Stomach (tissue), 4 donors: Measurements from ENCODE around the gene DLGAP5.

Experiments used
- EP300 ChIP-seq: sonication (generic); formaldehyde crosslinking; IDR thresholded peaks from one replicate; pipeline ENCODE4 v1.6.1; 2017; ENCODE audit warnings: antibody characterized with exemption
- POLR2A ChIP-seq, 4 donors: fragments of 450-650 bp; IDR thresholded peaks; one replicate each; pipeline ENCODE4 v1.6.1; 2016; ENCODE audit warnings: antibody characterized with exemption in 4 of 4, control low read depth in 2 of 4, mild to moderate bottlenecking in 1 of 4, moderate library complexity in 1 of 4
- POLR2AphosphoS5 ChIP-seq, 3 donors: sonication (generic); formaldehyde crosslinking; IDR thresholded peaks; one replicate each; pipeline ENCODE4 v1.6.1; 2016; ENCODE audit warnings: antibody characterized with exemption in 3 of 3
- TF ChIP-seq, protein P1 (sequence below), 7 experiments: fragments of 450-650 bp in 4 of 7; fragments of 200-600 bp in 3 of 7; sonication (generic) in 3 of 7; IDR thresholded peaks; one replicate each; pipeline ENCODE4 v1.5.1; 2016 to 2019; ENCODE audit warnings: antibody characterized with exemption in 7 of 7, control low read depth in 2 of 7, mild to moderate bottlenecking in 1 of 7

DNA sequence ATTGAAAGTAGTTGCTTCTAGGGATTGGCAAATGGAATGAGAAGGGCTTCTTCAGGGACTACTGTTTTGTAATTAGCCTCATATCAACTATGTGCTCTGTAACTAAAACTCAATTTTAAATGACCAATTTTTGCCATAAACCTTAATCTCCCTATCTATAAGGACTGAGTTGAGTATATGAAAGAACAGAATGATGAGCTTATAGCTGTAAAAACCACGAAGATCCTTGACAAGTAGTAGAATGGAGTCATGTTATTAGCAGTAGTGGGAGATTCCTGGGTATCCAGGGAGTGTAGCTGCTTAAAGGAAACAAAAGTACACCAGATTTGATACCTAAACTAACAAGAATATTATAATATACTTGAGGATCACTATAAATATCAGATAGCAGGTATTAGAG, 34.3 kb downstream of the DLGAP5 start:
- TF ChIP-seq, protein P1, sequence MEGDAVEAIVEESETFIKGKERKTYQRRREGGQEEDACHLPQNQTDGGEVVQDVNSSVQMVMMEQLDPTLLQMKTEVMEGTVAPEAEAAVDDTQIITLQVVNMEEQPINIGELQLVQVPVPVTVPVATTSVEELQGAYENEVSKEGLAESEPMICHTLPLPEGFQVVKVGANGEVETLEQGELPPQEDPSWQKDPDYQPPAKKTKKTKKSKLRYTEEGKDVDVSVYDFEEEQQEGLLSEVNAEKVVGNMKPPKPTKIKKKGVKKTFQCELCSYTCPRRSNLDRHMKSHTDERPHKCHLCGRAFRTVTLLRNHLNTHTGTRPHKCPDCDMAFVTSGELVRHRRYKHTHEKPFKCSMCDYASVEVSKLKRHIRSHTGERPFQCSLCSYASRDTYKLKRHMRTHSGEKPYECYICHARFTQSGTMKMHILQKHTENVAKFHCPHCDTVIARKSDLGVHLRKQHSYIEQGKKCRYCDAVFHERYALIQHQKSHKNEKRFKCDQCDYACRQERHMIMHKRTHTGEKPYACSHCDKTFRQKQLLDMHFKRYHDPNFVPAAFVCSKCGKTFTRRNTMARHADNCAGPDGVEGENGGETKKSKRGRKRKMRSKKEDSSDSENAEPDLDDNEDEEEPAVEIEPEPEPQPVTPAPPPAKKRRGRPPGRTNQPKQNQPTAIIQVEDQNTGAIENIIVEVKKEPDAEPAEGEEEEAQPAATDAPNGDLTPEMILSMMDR (IDR thresholded peaks at IDR 0.05): no peak
- TF ChIP-seq EP300 (no peak), POLR2A (IDR thresholded peaks at IDR 0.05) (no peak), POLR2AphosphoS5 (IDR thresholded peaks at IDR 0.05) (no peak)
